Small intestine (tissue), 7 donors: Measurements from ENCODE around the gene CPSF6. TPM values are rescaled to one million over a fixed set of nuclear protein-coding genes. Genes with fewer than 3 reads are reported as not detected.

Source experiments
- DNase-seq, 2 donors: peaks; one replicate each; pipeline versions ENCODE4 v3.0.0 to v3.0.0-alpha.2; 2013
- FAIRE-seq: peaks from 2 replicates; lab custom pipeline; 2012; peaks lifted over from hg19 to GRCh38; lab: Jason Lieb, UNC
- H3K27ac ChIP-seq, 3 donors: one replicate each; pipeline ENCODE4 v1.5.1; 2013; ENCODE audit warnings: low read length in 2 of 3, mild to moderate bottlenecking in 2 of 3, control low read depth in 1 of 3, inconsistent platforms in 1 of 3, low read depth in 1 of 3, moderate library complexity in 1 of 3
- H3K27me3 ChIP-seq, 3 donors: one replicate each; pipeline ENCODE4 v1.6.1; 2013; ENCODE audit warnings: low read length in 3 of 3, inconsistent platforms in 1 of 3; ENCODE audit not compliant: control insufficient read depth in 3 of 3, insufficient read depth in 3 of 3
- H3K36me3 ChIP-seq, 3 donors: one replicate each; pipeline ENCODE4 v1.6.1; 2013; ENCODE audit warnings: low read length in 3 of 3, inconsistent platforms in 1 of 3, low read depth in 1 of 3, mild to moderate bottlenecking in 1 of 3, moderate library complexity in 1 of 3; ENCODE audit not compliant: control insufficient read depth in 3 of 3, insufficient read depth in 2 of 3
- H3K4me1 ChIP-seq, 3 donors: one replicate each; pipeline ENCODE4 v1.6.1; 2013; ENCODE audit warnings: low read length in 2 of 3, inconsistent platforms in 1 of 3, low read depth in 1 of 3, mild to moderate bottlenecking in 1 of 3, moderate library complexity in 1 of 3; ENCODE audit not compliant: control insufficient read depth in 3 of 3, insufficient read depth in 2 of 3
- H3K4me3 ChIP-seq, 3 donors: one replicate each; pipeline ENCODE4 v1.5.1; 2013; ENCODE audit warnings: low read length in 3 of 3, control low read depth in 1 of 3, inconsistent platforms in 1 of 3, low read depth in 1 of 3, mild to moderate bottlenecking in 1 of 3, moderate library complexity in 1 of 3
- H3K9me3 ChIP-seq, 2 donors: one replicate each; pipeline ENCODE4 v1.6.1; 2013; ENCODE audit warnings: low read depth in 1 of 2, low read length in 1 of 2; ENCODE audit not compliant: control insufficient read depth in 2 of 2, insufficient read depth in 1 of 2
- WGBS, 3 donors: extraction: QIAGEN DNeasy Blood & Tissue Kit; methylation state at CpG; one replicate each; pipeline ENCODE4 v1.1.7; 2013; 5-methylcytosine and 5-hydroxymethylcytosine counted together
- polyA plus RNA-seq, 4 donors: library from polyadenylated mRNA; stranded (reverse) in 3 of 4; unstranded in 1 of 4; fragments of 200-250 nt in 3 of 4; fragments of 120-200 nt in 1 of 4; gene quantifications; one replicate each; pipeline versions ENCODE4 v1.2.1 to v1.2.3, GENCODE V29; 2013
- donor health status: healthy with polysubstance abuse.
- donor health status: control.
- donor health status: control.
- donor health status: Bipolar disorder and iron deficiency.
- donor health status: healthy.

Gene CPSF6
- polyA plus RNA-seq, 4 donors = 11.0 to 53.0 (median 19.3) TPM

- Histone ChIP-seq H3K36me3 (no peaks in the 10 kb centered on the region), H3K4me1 (no peaks in the 10 kb centered on the region), H3K27ac (no peak overlapping the region), H3K9me3 (peaks cover 0 to 22% of the 10 kb centered on the region in 2 donors), H3K27me3 (no peaks in the 10 kb centered on the region), H3K4me3 (no peak overlapping the region)
- DNase-seq (no peak), FAIRE-seq (no peak)
- 92 to 98% (median 97%) methylated on average over 2 of the region's 2 CpGs for WGBS, 3 donors
Observed at GRCh38 chr12:69318225-69318624, 78.9 kb downstream of the CPSF6 start.

GRCh38 chr12:69321351-69321750 lies 82.0 kb downstream of the CPSF6 start:
- WGBS, 3 donors = 64 to 76% (median 74%) methylated on average over 1 of the region's 1 CpG
- no peaks in the 10 kb centered on the region for H3K4me1 ChIP-seq
- H3K4me3 ChIP-seq = no peak overlapping the region
- DNase-seq (no peak), FAIRE-seq (no peak)
- H3K9me3 ChIP-seq = peaks cover 0 to 14% of the 10 kb centered on the region in 2 donors
- H3K36me3 ChIP-seq = no peaks in the 10 kb centered on the region
- no peak overlapping the region for H3K27ac ChIP-seq
- no peaks in the 10 kb centered on the region for H3K27me3 ChIP-seq

Other genes with a start within 250 kb of the CPSF6 start
- 100 to 1,000 TPM in 3 of 4 donors, 10 to 100 TPM in 1; 69.6 to 836 (median 212) TPM for gene LYZ, start 108.8 kb downstream of the CPSF6 start, polyA plus RNA-seq
- gene YEATS4, start 120.2 kb downstream of the CPSF6 start, polyA plus RNA-seq = 10 to 100 TPM; 12.5 to 23.6 (median 19.3) TPM
- 10 to 100 TPM in 2 of 4 donors, 1 to 10 TPM in 2; 5.9 to 30.3 (median 9.3) TPM for gene FRS2, start 230.8 kb downstream of the CPSF6 start, polyA plus RNA-seq